ENCODE results near the gene LAPTM4A.
"Not testable (repeated sequence)": the region's sequence is repeated elsewhere in the genome, so short reads cannot be mapped to it uniquely, and the experiment has no call there.

LAPTM4A gene

GRCh38 chr2:20092901-20093235, 41.4 kb upstream of the LAPTM4A start:
- Histone ChIP-seq H3K9ac (ENCODE audit: low read length) (no peak overlapping the region), H3K4me3 (ENCODE audit: low read length) (no peak overlapping the region), H3K36me3 (replicated peaks; ENCODE audit: low read depth, low read length) (no peaks in the 10 kb centered on the region), H3K4me1 (ENCODE audit: low read length) (peaks cover 9% of the 10 kb centered on the region), H3K79me2 (ENCODE audit: low read length) (no peaks in the 10 kb centered on the region), H4K20me1 (ENCODE audit: insufficient read depth, low read length) (no peaks in the 10 kb centered on the region), H2AFZ (ENCODE audit: low read depth, low read length) (no peak overlapping the region), H3K27ac (ENCODE audit: low read length) (no peak overlapping the region), H3K27me3 (ENCODE audit: low read depth, low read length) (peaks cover 25% of the 10 kb centered on the region), H3K4me2 (ENCODE audit: low read length) (no peak overlapping the region), H3K9me3 (ENCODE audit: insufficient read depth, low read length) (no peaks in the 10 kb centered on the region)
- no peak for TF ChIP-seq CTCF (IDR thresholded peaks at IDR 0.05; ENCODE audit: low read depth, low read length)
- no peak for TF ChIP-seq EZH2phosphoT487 (IDR thresholded peaks at IDR 0.05; ENCODE audit: low read depth)

- Histone ChIP-seq H3K9ac (ENCODE audit: low read length) (no peak overlapping the region), H3K4me2 (ENCODE audit: low read length) (no peak overlapping the region), H3K4me3 (ENCODE audit: low read length) (no peak overlapping the region), H3K36me3 (replicated peaks; ENCODE audit: low read depth, low read length) (no peaks in the 10 kb centered on the region), H3K4me1 (ENCODE audit: low read length) (peaks cover 7% of the 10 kb centered on the region), H4K20me1 (ENCODE audit: insufficient read depth, low read length) (no peaks in the 10 kb centered on the region), H3K27ac (ENCODE audit: low read length) (no peak overlapping the region), H2AFZ (ENCODE audit: low read depth, low read length) (no peak overlapping the region), H3K9me3 (ENCODE audit: insufficient read depth, low read length) (no peaks in the 10 kb centered on the region), H3K79me2 (ENCODE audit: low read length) (no peaks in the 10 kb centered on the region), H3K27me3 (ENCODE audit: low read depth, low read length) (peaks cover 25% of the 10 kb centered on the region)
- TF ChIP-seq EZH2phosphoT487 (IDR thresholded peaks at IDR 0.05; ENCODE audit: low read depth) (no peak), CTCF (IDR thresholded peaks at IDR 0.05; ENCODE audit: low read depth, low read length) (no peak)
These were observed 40.9 kb upstream of the LAPTM4A start for GRCh38 chr2:20092226-20092900.

DNA sequence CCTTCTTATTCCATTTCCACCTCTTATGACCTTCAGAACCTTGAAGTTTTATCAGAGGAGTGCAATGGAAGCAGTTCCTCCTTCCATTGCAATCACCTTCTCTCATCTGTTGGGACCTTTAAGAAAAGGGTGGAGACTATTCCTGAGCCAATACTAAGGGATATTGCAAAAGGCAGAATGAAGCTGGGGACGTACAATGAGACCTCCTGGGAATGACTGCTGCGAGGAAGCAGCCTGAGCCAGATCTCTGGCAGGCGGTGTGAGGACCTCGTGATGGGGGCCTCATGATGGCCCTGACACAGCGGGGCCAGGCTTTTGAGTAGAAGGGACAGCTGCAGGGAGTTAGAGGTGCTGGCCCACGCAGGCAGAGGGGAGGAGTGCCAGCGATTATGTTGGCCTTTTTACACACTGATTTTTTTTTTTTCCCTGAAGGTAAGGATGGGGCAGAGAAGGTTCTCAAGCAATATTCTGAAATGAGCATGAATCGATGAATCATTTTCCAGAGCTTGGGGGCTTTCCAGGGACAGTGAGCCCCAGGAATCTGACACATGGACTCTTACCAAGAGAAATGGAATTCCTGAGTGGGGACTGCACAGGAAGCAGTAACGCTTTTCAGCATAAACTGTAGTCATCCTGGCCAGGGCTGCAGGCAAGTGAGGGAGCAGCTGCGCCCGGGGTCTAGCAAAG, 40.0 kb upstream of the LAPTM4A start:
- Histone ChIP-seq H3K27me3 (ENCODE audit: low read depth, low read length) (peaks cover 25% of the 10 kb centered on the region), H3K36me3 (replicated peaks; ENCODE audit: low read depth, low read length) (no peaks in the 10 kb centered on the region), H3K9me3 (ENCODE audit: insufficient read depth, low read length) (no peaks in the 10 kb centered on the region), H3K4me3 (ENCODE audit: low read length) (no peak overlapping the region), H2AFZ (ENCODE audit: low read depth, low read length) (no peak overlapping the region), H3K79me2 (ENCODE audit: low read length) (no peaks in the 10 kb centered on the region), H3K4me2 (ENCODE audit: low read length) (no peak overlapping the region), H3K9ac (ENCODE audit: low read length) (no peak overlapping the region), H3K27ac (ENCODE audit: low read length) (no peak overlapping the region), H3K4me1 (ENCODE audit: low read length) (peaks cover 7% of the 10 kb centered on the region), H4K20me1 (ENCODE audit: insufficient read depth, low read length) (no peaks in the 10 kb centered on the region)
- no peak for TF ChIP-seq CTCF (IDR thresholded peaks at IDR 0.05; ENCODE audit: low read depth, low read length)
- no peak for TF ChIP-seq EZH2phosphoT487 (IDR thresholded peaks at IDR 0.05; ENCODE audit: low read depth)

- Histone ChIP-seq H3K36me3 (replicated peaks; ENCODE audit: low read depth, low read length) (no peaks in the 10 kb centered on the region), H3K27me3 (ENCODE audit: low read depth, low read length) (peaks cover 25% of the 10 kb centered on the region), H3K9me3 (ENCODE audit: insufficient read depth, low read length) (no peaks in the 10 kb centered on the region), H3K9ac (ENCODE audit: low read length) (no peak overlapping the region), H2AFZ (ENCODE audit: low read depth, low read length) (no peak overlapping the region), H3K4me2 (ENCODE audit: low read length) (no peak overlapping the region), H3K79me2 (ENCODE audit: low read length) (no peaks in the 10 kb centered on the region), H4K20me1 (ENCODE audit: insufficient read depth, low read length) (no peaks in the 10 kb centered on the region), H3K4me1 (ENCODE audit: low read length) (peaks cover 2% of the 10 kb centered on the region), H3K4me3 (ENCODE audit: low read length) (no peak overlapping the region), H3K27ac (ENCODE audit: low read length) (no peak overlapping the region)
- TF ChIP-seq EZH2phosphoT487 (IDR thresholded peaks at IDR 0.05; ENCODE audit: low read depth) (no peak), CTCF (IDR thresholded peaks at IDR 0.05; ENCODE audit: low read depth, low read length) (no peak)
These were observed 38.5 kb upstream of the LAPTM4A start for GRCh38 chr2:20089715-20090464.

GRCh38 chr2:20085909-20086308, 34.5 kb upstream of the LAPTM4A start:
- H3K4me2 ChIP-seq (ENCODE audit: low read length); H2AFZ ChIP-seq (ENCODE audit: low read depth, low read length); H3K79me2 ChIP-seq (ENCODE audit: low read length); H3K4me1 ChIP-seq (ENCODE audit: low read length); H3K27ac ChIP-seq (ENCODE audit: low read length); H3K9me3 ChIP-seq (ENCODE audit: insufficient read depth, low read length); H4K20me1 ChIP-seq (ENCODE audit: insufficient read depth, low read length); H3K36me3 ChIP-seq (replicated peaks; ENCODE audit: low read depth, low read length); H3K9ac ChIP-seq (ENCODE audit: low read length); H3K4me3 ChIP-seq (ENCODE audit: low read length): not testable (repeated sequence)
- peaks cover 20% of the 10 kb centered on the region for H3K27me3 ChIP-seq (ENCODE audit: low read depth, low read length)

GRCh38 chr2:20082812-20083211, 31.4 kb upstream of the LAPTM4A start:
- H3K27ac ChIP-seq (ENCODE audit: low read length); H3K4me3 ChIP-seq (ENCODE audit: low read length); H3K9me3 ChIP-seq (ENCODE audit: insufficient read depth, low read length); H3K36me3 ChIP-seq (replicated peaks; ENCODE audit: low read depth, low read length); H3K27me3 ChIP-seq (ENCODE audit: low read depth, low read length); H3K4me2 ChIP-seq (ENCODE audit: low read length); H4K20me1 ChIP-seq (ENCODE audit: insufficient read depth, low read length); H2AFZ ChIP-seq (ENCODE audit: low read depth, low read length); H3K4me1 ChIP-seq (ENCODE audit: low read length); H3K9ac ChIP-seq (ENCODE audit: low read length); H3K79me2 ChIP-seq (ENCODE audit: low read length): not testable (repeated sequence)

Measured in OCI-LY3 (cell line).